ENCODE measurements around the gene NKRF.
A peak's percentile ranks its signal among the peaks of the same experiment; 100 is the strongest.
"Not testable (repeated sequence)": the region's sequence is repeated elsewhere in the genome, so short reads cannot be mapped to it uniquely, and the experiment has no call there.

NKRF gene

GRCh38 chrX:119606280-119607017, at the start of gene NKRF:
Gene NKRF (minus strand): TSS chrX:119606424.
- DNase-seq (ENCODE audit: low read depth in 2 of 2), result peak; percentile 80 to 83

- peak; percentile 45 to 71 for DNase-seq (ENCODE audit: low read depth in 2 of 2)
Observed at GRCh38 chrX:119655125-119655524, 48.9 kb upstream of the NKRF start.

GRCh38 chrX:119654112-119654531, 47.9 kb upstream of the NKRF start:
- DNase-seq (ENCODE audit: low read depth in 2 of 2), result no peak

GRCh38 chrX:119648421-119648775, 42.2 kb upstream of the NKRF start:
- DNase-seq (ENCODE audit: low read depth in 2 of 2), result no peak

- peak; percentile 26 to 64 for DNase-seq (ENCODE audit: low read depth in 2 of 2)
Observed at GRCh38 chrX:119647552-119648420, 41.6 kb upstream of the NKRF start.

- DNase-seq (ENCODE audit: low read depth in 2 of 2), result no peak
Observed at GRCh38 chrX:119647089-119647488, 40.9 kb upstream of the NKRF start.

GRCh38 chrX:119646515-119646914, 40.3 kb upstream of the NKRF start:
- no peak for DNase-seq (ENCODE audit: low read depth in 2 of 2)

- DNase-seq (ENCODE audit: low read depth in 2 of 2), result no peak
Observed at GRCh38 chrX:119643696-119644095, 37.5 kb upstream of the NKRF start.

- DNase-seq (ENCODE audit: low read depth in 2 of 2), result no peak
Observed at GRCh38 chrX:119640731-119641170, 34.5 kb upstream of the NKRF start.

GRCh38 chrX:119638725-119639471, 32.7 kb upstream of the NKRF start:
- DNase-seq (ENCODE audit: low read depth in 2 of 2), result no peak

- DNase-seq (ENCODE audit: low read depth in 2 of 2), result not testable (repeated sequence)
Observed at GRCh38 chrX:119637421-119637820, 31.2 kb upstream of the NKRF start.

GRCh38 chrX:119636419-119636818, 30.2 kb upstream of the NKRF start:
- no peak for DNase-seq (ENCODE audit: low read depth in 2 of 2)

GRCh38 chrX:119635799-119636198, 29.6 kb upstream of the NKRF start:
- DNase-seq (ENCODE audit: low read depth in 2 of 2), result no peak

- DNase-seq (ENCODE audit: low read depth in 2 of 2), result no peak
Observed at GRCh38 chrX:119635179-119635578, 29.0 kb upstream of the NKRF start.

GRCh38 chrX:119625843-119626242, 19.6 kb upstream of the NKRF start:
- no peak for DNase-seq (ENCODE audit: low read depth in 2 of 2)

- no peak for DNase-seq (ENCODE audit: low read depth in 2 of 2)
Observed at GRCh38 chrX:119624951-119625668, 18.9 kb upstream of the NKRF start.

- no peak for DNase-seq (ENCODE audit: low read depth in 2 of 2)
Observed at GRCh38 chrX:119624417-119624816, 18.2 kb upstream of the NKRF start.

- DNase-seq (ENCODE audit: low read depth in 2 of 2), result no peak
Observed at GRCh38 chrX:119622356-119623232, 16.4 kb upstream of the NKRF start.

- DNase-seq (ENCODE audit: low read depth in 2 of 2), result no peak
Observed at GRCh38 chrX:119618439-119618838, 12.2 kb upstream of the NKRF start.

- DNase-seq (ENCODE audit: low read depth in 2 of 2), result no peak
Observed at GRCh38 chrX:119617517-119618164, 11.4 kb upstream of the NKRF start.

Data from stimulated activated CD4-positive, alpha-beta T cell treated with anti-CD3 and anti-CD28 coated beads, Interleukin-4, amount 100 ng/mL, for 48 hours (primary cell).